Measurements from ENCODE around the gene ZNF22.

- TF ChIP-seq CTCF (optimal IDR thresholded peaks at IDR 0.05 in 1 of 3, IDR thresholded peaks at IDR 0.05 in 1 of 3, conservative IDR thresholded peaks at IDR 0.05 in 1 of 3; ENCODE audit: extremely low read depth in 1 of 3, insufficient read depth in 2 of 3, low read length in 3 of 3) (no peak), EZH2 (IDR thresholded peaks at IDR 0.05; ENCODE audit: low read length) (no peak)
Observed at GRCh38 chr10:44992070-44992731, 8.5 kb upstream of the ZNF22 start.
